Fibroblast of lung (primary cell): ENCODE data around the gene SNAPIN.

Experiments
- EZH2 ChIP-seq: IDR thresholded peaks from 2 replicates; pipeline ENCODE4 v1.5.1; 2012; ENCODE audit warnings: low read length, control low read depth, mild to moderate bottlenecking; ENCODE audit errors: missing control alignments
- TF ChIP-seq, protein P1 (sequence below), 2 donors: IDR thresholded peaks in 1 of 2; conservative IDR thresholded peaks in 1 of 2; 1 replicate in 1 of 2; 2 replicates in 1 of 2; pipeline ENCODE4 v1.5.1; 2011 to 2012; ENCODE audit warnings: low read length in 2 of 2, control low read depth in 1 of 2, inconsistent platforms in 1 of 2, low read depth in 1 of 2, mild to moderate bottlenecking in 1 of 2

DNA sequence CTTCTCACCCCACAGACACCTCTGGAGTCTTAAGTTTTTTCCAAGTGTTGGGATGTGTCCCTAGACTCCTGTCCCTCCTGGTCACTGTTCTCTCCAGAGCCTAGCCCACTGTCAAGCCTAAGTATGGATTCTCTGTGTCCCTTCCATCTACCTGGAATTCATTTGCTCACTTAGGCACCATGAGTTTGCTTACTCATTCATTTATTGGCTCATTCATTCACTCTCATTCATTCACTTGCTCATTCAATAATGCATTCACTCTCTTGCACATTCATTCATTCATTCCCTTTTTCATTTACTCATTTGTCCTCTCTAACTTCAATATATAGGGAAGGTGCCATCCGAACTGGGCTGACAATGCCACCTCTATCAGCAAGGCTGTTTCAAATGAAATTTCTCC is 47.1 kb upstream of the SNAPIN start:
- TF ChIP-seq, protein P1, sequence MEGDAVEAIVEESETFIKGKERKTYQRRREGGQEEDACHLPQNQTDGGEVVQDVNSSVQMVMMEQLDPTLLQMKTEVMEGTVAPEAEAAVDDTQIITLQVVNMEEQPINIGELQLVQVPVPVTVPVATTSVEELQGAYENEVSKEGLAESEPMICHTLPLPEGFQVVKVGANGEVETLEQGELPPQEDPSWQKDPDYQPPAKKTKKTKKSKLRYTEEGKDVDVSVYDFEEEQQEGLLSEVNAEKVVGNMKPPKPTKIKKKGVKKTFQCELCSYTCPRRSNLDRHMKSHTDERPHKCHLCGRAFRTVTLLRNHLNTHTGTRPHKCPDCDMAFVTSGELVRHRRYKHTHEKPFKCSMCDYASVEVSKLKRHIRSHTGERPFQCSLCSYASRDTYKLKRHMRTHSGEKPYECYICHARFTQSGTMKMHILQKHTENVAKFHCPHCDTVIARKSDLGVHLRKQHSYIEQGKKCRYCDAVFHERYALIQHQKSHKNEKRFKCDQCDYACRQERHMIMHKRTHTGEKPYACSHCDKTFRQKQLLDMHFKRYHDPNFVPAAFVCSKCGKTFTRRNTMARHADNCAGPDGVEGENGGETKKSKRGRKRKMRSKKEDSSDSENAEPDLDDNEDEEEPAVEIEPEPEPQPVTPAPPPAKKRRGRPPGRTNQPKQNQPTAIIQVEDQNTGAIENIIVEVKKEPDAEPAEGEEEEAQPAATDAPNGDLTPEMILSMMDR (conservative IDR thresholded peaks at IDR 0.05 in 1 of 2, IDR thresholded peaks at IDR 0.05 in 1 of 2; ENCODE audit: low read depth in 1 of 2, low read length in 2 of 2), result no peak
- TF ChIP-seq EZH2, result no peak
